Measurements from ENCODE around the gene RUNX3. TPM values are rescaled to one million over a fixed set of nuclear protein-coding genes. Genes with fewer than 3 reads are reported as not detected.
"Not testable (repeated sequence)": the region's sequence is repeated elsewhere in the genome, so short reads cannot be mapped to it uniquely, and the experiment has no call there.

The RUNX3 gene
- 0.33 and 0.35 TPM in 2 replicates for total RNA-seq (2021)
- long read RNA-seq, result 0 reads

DNA sequence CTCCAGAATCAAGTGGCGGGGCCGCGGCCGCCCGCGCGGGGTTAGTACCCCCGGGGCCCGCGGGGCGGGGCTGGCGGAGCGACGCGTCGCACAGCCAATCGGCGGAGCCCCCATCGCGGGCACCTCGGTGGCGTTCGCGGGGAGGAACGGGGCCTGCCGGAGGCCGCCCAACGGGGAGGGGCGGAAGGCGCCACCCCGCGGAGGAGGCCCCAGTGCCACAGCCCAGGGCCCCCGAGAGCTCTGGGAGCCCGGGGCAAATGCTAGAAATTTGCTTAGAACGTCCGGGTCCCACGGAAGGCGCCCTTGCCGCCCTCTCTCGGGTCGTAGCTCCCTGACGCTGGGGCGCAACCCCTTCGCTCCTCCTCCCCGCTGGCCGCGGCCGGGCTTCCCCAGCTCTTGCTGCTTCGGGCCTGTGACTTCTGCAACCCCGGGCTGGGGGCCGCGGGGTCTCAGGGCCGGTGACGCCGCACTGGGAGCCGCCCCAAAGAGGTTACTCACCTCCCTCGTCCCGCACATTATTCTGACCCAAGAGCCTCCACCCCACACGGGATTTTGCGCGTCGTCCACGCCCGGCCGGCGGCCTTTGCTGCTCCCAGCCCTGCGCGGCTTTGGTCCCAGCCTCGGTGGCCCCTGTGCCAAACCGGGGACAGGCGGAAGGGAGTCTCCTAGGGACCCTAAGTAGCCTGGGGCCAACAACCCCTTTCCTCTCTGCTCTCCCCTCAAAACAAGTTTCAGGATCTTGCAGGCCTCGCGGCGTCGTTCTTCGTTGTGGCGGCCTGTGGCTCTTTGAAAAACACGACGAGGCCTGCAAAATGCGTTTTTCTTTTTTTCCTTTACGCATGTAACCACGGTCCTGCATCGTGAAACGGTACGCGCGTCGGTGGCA is at the start of gene RUNX3:
Gene RUNX3, minus strand, starts transcription at position 17 of the 886 bp plus-strand sequence. CDS start 408 bp downstream, outside the sequence.
- no peak within 1 kb of the TSS for H3K9ac ChIP-seq (ENCODE audit: extremely low read depth, insufficient read length, low read length)
- no peak within 1 kb of the TSS for H4K91ac ChIP-seq (ENCODE audit: insufficient read length, low read depth, low read length)
- no peaks in the 10 kb centered on the region for H3K79me2 ChIP-seq (ENCODE audit: insufficient read depth, low read length)
- H2BK120ac ChIP-seq (ENCODE audit: low read depth, low read length, poor library complexity, severe bottlenecking), result no peak within 1 kb of the TSS
- no peak within 1 kb of the TSS for H3T11ph ChIP-seq (ENCODE audit: low read length)
- no CpG with 5 or more reads among the region's 88 CpGs for WGBS (ENCODE audit: extremely low coverage, insufficient read length, low lambda C conversion rate)
- H3K27ac Mint-ChIP-seq, result no peak within 1 kb of the TSS
- H3K36me3 Mint-ChIP-seq (ENCODE audit: insufficient read depth in 1 of 3, low read depth in 3 of 3), result no peaks in the 10 kb centered on the region; a peak in 1 of 7 replicates
- H3K56ac ChIP-seq (ENCODE audit: insufficient read length, low read depth, low read length), result no peak within 1 kb of the TSS
- no peak within 1 kb of the TSS for H4K5ac ChIP-seq (ENCODE audit: insufficient read length, low read depth, low read length)
- H3K79me1 ChIP-seq (ENCODE audit: insufficient read depth, low read depth, low read length, poor library complexity, severe bottlenecking), result no peaks in the 10 kb centered on the region
- no peaks in the 10 kb centered on the region for H4K20me1 ChIP-seq (ENCODE audit: control insufficient read depth, insufficient read depth, insufficient read length)
- peaks cover 90% of the 10 kb centered on the region for H3K27me3 Mint-ChIP-seq (ENCODE audit: low read depth)
- H2BK12ac ChIP-seq (ENCODE audit: insufficient read length, low read depth, low read length), result no peak within 1 kb of the TSS
- no peak within 1 kb of the TSS for H2AFZ ChIP-seq (ENCODE audit: low read length)
- H3K14ac ChIP-seq (ENCODE audit: insufficient read depth, low read length), result no peak within 1 kb of the TSS; the same call in 1 of the 2 replicates
- no peak within 1 kb of the TSS for H3K23ac ChIP-seq (ENCODE audit: insufficient read length, low read depth, low read length)
- H3K9me3 Mint-ChIP-seq, result peaks cover 2 to 3% of the 10 kb centered on the region in 2 experiments; a peak in 2 of 5 replicates
- H2BK20ac ChIP-seq (ENCODE audit: low read depth, low read length, poor library complexity, severe bottlenecking), result no peak within 1 kb of the TSS
- H3K4me2 ChIP-seq (ENCODE audit: insufficient read depth, insufficient read length, low read length), result peak within 1 kb of the TSS; percentile 45
- H3K4ac ChIP-seq (ENCODE audit: low read depth, low read length), result no peak within 1 kb of the TSS
- peak; percentile 84 for DNase-seq
- no peak within 1 kb of the TSS for H2BK5ac ChIP-seq (ENCODE audit: insufficient read length, low read length)
- H3K18ac ChIP-seq (ENCODE audit: insufficient read length, low read depth, low read length), result no peak within 1 kb of the TSS
- TF ChIP-seq, protein P1, sequence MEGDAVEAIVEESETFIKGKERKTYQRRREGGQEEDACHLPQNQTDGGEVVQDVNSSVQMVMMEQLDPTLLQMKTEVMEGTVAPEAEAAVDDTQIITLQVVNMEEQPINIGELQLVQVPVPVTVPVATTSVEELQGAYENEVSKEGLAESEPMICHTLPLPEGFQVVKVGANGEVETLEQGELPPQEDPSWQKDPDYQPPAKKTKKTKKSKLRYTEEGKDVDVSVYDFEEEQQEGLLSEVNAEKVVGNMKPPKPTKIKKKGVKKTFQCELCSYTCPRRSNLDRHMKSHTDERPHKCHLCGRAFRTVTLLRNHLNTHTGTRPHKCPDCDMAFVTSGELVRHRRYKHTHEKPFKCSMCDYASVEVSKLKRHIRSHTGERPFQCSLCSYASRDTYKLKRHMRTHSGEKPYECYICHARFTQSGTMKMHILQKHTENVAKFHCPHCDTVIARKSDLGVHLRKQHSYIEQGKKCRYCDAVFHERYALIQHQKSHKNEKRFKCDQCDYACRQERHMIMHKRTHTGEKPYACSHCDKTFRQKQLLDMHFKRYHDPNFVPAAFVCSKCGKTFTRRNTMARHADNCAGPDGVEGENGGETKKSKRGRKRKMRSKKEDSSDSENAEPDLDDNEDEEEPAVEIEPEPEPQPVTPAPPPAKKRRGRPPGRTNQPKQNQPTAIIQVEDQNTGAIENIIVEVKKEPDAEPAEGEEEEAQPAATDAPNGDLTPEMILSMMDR (conservative IDR thresholded peaks at IDR 0.05), result no peak
- no peak within 1 kb of the TSS for H2BK15ac ChIP-seq (ENCODE audit: low read depth, low read length)
- H3K27me3 ChIP-seq (ENCODE audit: insufficient read depth, low read length), result peaks cover 64% of the 10 kb centered on the region
- no peaks in the 10 kb centered on the region for H3K9me3 ChIP-seq (ENCODE audit: control insufficient read depth, low read depth, low read length)
- no peak within 1 kb of the TSS for H4K8ac ChIP-seq (replicated peaks; ENCODE audit: insufficient read length, low read depth, low read length)
- no peak within 1 kb of the TSS for H2AK5ac ChIP-seq (ENCODE audit: insufficient read length, low read length)
- no peak within 1 kb of the TSS for H3K27ac ChIP-seq (ENCODE audit: insufficient read length, low read depth, low read length)
- H3K4me3 Mint-ChIP-seq, result peak within 1 kb of the TSS; percentile 48 to 79
- H3K4me1 Mint-ChIP-seq, result peaks cover 52 to 77% of the 10 kb centered on the region in 2 experiments
- peaks cover 5% of the 10 kb centered on the region; the same call in 1 of the 2 replicates for H3K4me1 ChIP-seq (ENCODE audit: insufficient read depth, low read length)
- H3K23me2 ChIP-seq (ENCODE audit: insufficient read length, low read depth, low read length, poor library complexity, severe bottlenecking), result peaks cover 22% of the 10 kb centered on the region

DNA sequence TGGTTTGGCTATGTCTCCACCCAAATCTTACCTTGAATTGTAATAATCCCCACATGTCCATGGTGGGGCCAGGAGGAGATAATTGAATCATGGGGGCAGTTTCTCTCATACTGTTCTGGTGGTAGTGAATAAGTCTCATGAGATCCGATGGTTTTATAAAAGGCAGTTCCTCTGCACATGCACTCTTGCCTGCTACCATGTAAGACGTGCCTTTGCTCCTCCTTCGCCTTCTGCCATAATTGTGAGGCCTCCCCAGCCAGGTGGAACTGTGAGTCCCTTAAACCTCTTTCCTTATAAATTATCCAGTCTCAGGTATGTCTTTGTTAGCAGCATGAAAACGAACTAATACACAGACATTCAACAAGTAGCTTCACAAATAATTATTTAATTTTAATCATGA is 49.2 kb upstream of the RUNX3 start:
- H2BK15ac ChIP-seq (ENCODE audit: low read depth, low read length); H4K8ac ChIP-seq (replicated peaks; ENCODE audit: insufficient read length, low read depth, low read length); H2BK12ac ChIP-seq (ENCODE audit: insufficient read length, low read depth, low read length); H3K9ac ChIP-seq (ENCODE audit: extremely low read depth, insufficient read length, low read length); H3K27me3 ChIP-seq (ENCODE audit: insufficient read depth, low read length); H4K91ac ChIP-seq (ENCODE audit: insufficient read length, low read depth, low read length); H3K27me3 Mint-ChIP-seq (ENCODE audit: low read depth); H3T11ph ChIP-seq (ENCODE audit: low read length); H3K79me1 ChIP-seq (ENCODE audit: insufficient read depth, low read depth, low read length, poor library complexity, severe bottlenecking); H3K18ac ChIP-seq (ENCODE audit: insufficient read length, low read depth, low read length); H3K27ac Mint-ChIP-seq; H3K4me1 Mint-ChIP-seq; H3K4me1 ChIP-seq (ENCODE audit: insufficient read depth, low read length); H2BK5ac ChIP-seq (ENCODE audit: insufficient read length, low read length); H3K56ac ChIP-seq (ENCODE audit: insufficient read length, low read depth, low read length); H2BK120ac ChIP-seq (ENCODE audit: low read depth, low read length, poor library complexity, severe bottlenecking); H2AFZ ChIP-seq (ENCODE audit: low read length); H3K27ac ChIP-seq (ENCODE audit: insufficient read length, low read depth, low read length); H3K23ac ChIP-seq (ENCODE audit: insufficient read length, low read depth, low read length); H4K5ac ChIP-seq (ENCODE audit: insufficient read length, low read depth, low read length); H3K4me2 ChIP-seq (ENCODE audit: insufficient read depth, insufficient read length, low read length); H3K14ac ChIP-seq (ENCODE audit: insufficient read depth, low read length); H3K4ac ChIP-seq (ENCODE audit: low read depth, low read length); H2BK20ac ChIP-seq (ENCODE audit: low read depth, low read length, poor library complexity, severe bottlenecking); H3K23me2 ChIP-seq (ENCODE audit: insufficient read length, low read depth, low read length, poor library complexity, severe bottlenecking); H3K79me2 ChIP-seq (ENCODE audit: insufficient read depth, low read length); H3K4me3 Mint-ChIP-seq; DNase-seq; H2AK5ac ChIP-seq (ENCODE audit: insufficient read length, low read length); H4K20me1 ChIP-seq (ENCODE audit: control insufficient read depth, insufficient read depth, insufficient read length); H3K9me3 ChIP-seq (ENCODE audit: control insufficient read depth, low read depth, low read length): not testable (repeated sequence)
- Mint-ChIP-seq H3K9me3 (peaks cover 20 to 21% of the 10 kb centered on the region in 2 experiments), H3K36me3 (ENCODE audit: insufficient read depth in 1 of 3, low read depth in 3 of 3) (peaks cover 7 to 17% (median 9%) of the 10 kb centered on the region in 3 experiments; a peak in 5 of 7 replicates)
- no CpG with 5 or more reads among the region's 4 CpGs for WGBS (ENCODE audit: extremely low coverage, insufficient read length, low lambda C conversion rate)

All from H9 (cell line).